AG10803 (cell line): ENCODE data around the gene WTAP.
"Not testable (repeated sequence)": the region's sequence is repeated elsewhere in the genome, so short reads cannot be mapped to it uniquely, and the experiment has no call there.

Experiments
- DNase-seq: peaks from one replicate; pipeline ENCODE4 v3.0.0; 2010; ENCODE audit warnings: low read depth
- H3K4me3 ChIP-seq: 2 replicates; pipeline ENCODE4 v1.5.1; 2011; ENCODE audit warnings: mild to moderate bottlenecking, low read length, control low read depth
- TF ChIP-seq, protein P1 (sequence below): conservative IDR thresholded peaks from 2 replicates; pipeline ENCODE4 v1.5.1; 2011; ENCODE audit warnings: mild to moderate bottlenecking, low read length, control low read depth, inconsistent platforms

The WTAP gene

DNA sequence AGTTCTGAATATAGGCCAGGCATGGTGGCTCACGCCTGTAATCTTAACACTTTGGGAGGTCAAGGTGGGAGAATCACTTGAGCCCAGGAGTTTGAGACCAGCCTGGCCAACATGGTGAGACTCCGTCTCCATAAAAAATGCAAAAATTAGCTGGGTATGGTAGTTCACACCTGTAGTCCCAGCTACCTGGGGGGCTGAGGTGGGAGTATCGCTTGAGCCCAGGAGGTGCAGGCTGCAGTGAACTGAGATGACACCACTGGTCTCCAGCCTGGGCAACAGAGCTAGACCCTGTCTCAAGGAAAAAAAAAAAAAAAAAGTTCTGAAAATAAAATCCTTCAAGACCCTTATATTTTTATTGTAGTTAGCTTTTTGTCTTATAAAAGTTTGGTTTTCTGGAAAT is 11.7 kb upstream of the WTAP start:
- H3K4me3 ChIP-seq = no peak overlapping the region
- DNase-seq = no peak
- TF ChIP-seq, protein P1, sequence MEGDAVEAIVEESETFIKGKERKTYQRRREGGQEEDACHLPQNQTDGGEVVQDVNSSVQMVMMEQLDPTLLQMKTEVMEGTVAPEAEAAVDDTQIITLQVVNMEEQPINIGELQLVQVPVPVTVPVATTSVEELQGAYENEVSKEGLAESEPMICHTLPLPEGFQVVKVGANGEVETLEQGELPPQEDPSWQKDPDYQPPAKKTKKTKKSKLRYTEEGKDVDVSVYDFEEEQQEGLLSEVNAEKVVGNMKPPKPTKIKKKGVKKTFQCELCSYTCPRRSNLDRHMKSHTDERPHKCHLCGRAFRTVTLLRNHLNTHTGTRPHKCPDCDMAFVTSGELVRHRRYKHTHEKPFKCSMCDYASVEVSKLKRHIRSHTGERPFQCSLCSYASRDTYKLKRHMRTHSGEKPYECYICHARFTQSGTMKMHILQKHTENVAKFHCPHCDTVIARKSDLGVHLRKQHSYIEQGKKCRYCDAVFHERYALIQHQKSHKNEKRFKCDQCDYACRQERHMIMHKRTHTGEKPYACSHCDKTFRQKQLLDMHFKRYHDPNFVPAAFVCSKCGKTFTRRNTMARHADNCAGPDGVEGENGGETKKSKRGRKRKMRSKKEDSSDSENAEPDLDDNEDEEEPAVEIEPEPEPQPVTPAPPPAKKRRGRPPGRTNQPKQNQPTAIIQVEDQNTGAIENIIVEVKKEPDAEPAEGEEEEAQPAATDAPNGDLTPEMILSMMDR = no peak

DNA sequence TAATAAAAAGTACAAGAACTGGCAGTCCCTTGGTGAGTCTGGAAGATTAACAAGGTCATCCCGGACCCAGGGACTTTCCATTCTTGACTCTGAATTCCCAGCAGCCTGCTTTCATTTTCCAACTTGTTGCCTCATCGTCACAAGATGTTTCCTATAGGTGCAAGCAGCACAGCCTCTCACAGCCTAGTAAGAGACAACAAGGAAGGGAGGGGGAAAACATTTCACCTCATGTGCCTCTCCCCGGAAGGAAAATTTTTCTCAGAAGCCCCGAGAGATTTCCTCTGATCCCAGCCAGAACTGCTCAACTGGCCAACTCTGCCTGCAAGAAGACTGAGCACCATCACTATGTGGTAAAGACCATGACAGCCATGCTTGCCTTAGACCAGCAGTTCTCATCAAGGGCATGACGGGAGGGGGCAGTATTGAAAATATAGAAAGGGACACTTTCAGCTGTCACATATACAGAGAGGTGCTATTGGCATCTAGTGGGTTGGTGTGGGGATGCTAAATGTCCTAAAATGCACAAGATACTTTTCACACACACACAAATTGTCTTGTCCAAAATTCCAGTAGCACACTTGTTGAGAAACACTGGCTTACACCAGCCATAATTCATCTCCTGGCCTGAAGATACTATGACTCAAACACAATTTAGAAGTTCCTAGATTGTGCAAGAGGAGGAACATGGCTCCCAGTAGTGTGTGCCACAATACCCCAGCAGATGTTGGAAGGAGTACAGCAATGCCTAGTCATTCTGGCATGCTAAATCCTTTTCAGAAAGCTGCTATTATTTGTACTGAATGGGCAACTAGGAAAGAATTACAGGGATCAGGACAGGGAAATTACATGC is 10.8 kb upstream of the WTAP start:
- peak; percentile 99 for DNase-seq
- TF ChIP-seq, protein P1 = peak; percentile 28
- peak overlapping the region; percentile 32 for H3K4me3 ChIP-seq

DNA sequence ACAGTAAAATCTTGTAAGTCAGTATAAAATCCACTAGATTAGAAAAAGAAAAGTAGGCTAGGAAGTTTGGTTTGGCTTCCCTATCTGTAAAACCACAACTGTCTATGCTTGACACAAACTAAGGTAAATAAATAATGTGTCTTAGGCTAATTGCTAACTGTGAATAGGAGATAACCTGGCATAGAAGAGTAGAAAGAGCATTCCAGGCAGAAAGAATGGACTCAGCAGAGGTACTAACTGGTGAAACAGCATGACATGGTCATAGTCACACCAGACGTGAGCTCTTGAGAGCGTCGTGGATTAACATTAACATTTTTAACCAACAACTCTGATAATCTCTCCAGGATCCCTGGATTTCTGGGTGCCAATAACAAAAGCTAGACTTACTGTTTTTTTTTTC is 8.7 kb upstream of the WTAP start:
- no peak overlapping the region for H3K4me3 ChIP-seq
- DNase-seq = no peak
- TF ChIP-seq, protein P1 = no peak

DNA sequence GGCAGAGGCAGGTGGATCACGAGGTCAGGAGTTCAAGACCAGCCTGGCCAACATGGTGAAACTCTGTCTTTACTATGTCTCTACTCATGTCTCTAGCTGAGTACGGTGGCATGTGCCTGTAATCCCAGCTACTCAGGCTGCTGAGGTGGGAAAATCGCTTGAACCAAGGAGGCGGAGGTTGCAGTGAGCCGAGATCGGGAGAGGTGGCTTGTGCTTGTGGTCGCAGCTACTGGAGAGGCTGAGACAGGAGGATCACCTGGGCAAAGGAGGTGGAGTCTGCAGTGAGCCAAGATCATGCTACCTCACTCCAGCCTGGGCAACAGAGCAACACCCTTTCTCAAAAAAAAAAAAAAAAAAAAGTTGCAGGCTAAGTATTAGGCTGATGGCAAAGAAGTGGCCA is 8.0 kb upstream of the WTAP start:
- no peak for DNase-seq
- H3K4me3 ChIP-seq = no peak overlapping the region
- TF ChIP-seq, protein P1 = no peak

DNA sequence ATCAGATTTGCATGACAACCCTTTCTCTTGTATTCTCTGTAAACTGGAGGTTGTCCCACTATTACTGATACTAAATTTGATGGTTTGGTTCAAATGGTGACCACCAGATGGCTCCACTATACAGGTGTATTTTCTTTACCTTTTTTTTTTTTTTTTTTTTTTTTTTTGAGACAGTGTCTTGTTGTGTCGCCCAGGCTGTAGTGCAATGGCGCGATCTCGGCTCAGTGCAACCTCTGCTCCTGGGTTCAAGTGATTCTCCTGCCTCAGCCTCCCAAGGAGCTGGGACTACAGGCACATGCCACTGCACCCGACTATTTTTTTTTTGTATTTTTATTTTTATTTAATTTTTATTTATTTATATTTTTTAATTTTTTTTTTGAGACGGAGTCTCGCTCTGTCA is 6.6 kb upstream of the WTAP start:
- no peak overlapping the region for H3K4me3 ChIP-seq
- DNase-seq = peak; percentile 12

DNA sequence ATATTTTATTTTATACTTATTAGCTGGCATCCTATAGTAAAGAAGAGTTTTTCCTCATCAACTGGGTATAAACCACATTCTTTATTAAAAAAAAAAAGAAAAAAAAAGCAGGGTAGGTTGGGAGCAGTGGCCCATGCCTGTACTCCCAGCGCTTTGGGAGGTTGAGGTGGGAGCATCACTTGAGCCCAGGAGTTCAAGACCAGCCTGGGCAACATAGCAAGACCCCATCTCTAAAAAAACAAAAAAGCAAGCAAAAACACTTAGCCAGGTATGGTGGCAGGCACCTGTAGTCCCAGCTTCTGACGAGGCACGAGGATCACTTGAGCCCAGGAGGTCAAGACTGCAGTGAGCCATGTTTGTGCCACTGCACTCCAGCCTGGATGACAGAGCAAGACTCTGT is 5.3 kb upstream of the WTAP start:
- not testable (repeated sequence) for H3K4me3 ChIP-seq, DNase-seq

More for the DNA sequence above, 6.6 kb upstream of the WTAP start:
- TF ChIP-seq, protein P1 = peak; percentile 43

DNA sequence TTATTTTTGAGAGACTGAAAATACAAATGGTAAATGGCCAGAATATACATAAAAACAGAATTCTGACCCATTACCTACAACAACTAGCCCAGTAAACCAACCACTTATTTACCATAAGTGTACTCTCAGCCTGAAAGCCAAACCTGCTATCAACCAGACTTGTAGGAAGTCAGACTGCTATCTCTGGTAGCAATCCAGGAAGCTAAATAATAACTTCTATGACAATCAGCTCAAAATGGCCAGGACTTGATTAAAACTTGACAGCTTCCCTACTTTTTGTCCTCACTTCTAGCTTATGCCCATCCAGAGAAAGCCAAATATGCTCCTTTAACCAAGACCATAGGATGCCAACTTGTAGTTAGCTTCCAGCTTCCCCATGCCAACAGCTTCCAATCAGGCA is 4.7 kb upstream of the WTAP start:
- no peak for DNase-seq
- TF ChIP-seq, protein P1 = no peak
- no peak overlapping the region for H3K4me3 ChIP-seq
